HCT116 (cell line): ENCODE results near the gene SCN7A. TPM values are rescaled to one million over a fixed set of nuclear protein-coding genes. Genes with fewer than 3 reads are reported as not detected.

Experiments
- ATAC-seq: fragments of 200-7000 bp; cut with Tn5 transposase; 2 replicates; pipeline ENCODE4 v1.9.1; 2020; ENCODE audit warnings: mild to moderate bottlenecking, moderate library complexity
- BruUV-seq: library from RNA; stranded (reverse); fragments of 400-500 nt; replicated peaks from 2 replicates; lab custom pipeline; 2021; lab: Mats Ljungman, UMichigan
- CTCF ChIA-PET: fragments of 300-600 bp; sonication (Branson Sonifier 250); formaldehyde crosslinking; loops from one replicate; lab custom pipeline; 2021; ENCODE audit warnings: antibody characterized with exemption; lab: Charles Lee
- POLR2A ChIA-PET: fragments of 300-600, 350-600 bp; sonication (Branson Sonifier 250); formaldehyde crosslinking; loops from one replicate; lab custom pipeline; 2021; ENCODE audit warnings: antibody characterized with exemption; lab: Charles Lee
- RAD21 ChIA-PET, 2 experiments: fragments of 300-600 bp; sonication (Branson Sonifier 250); formaldehyde crosslinking; loops; one replicate each; lab custom pipeline; 2023; ENCODE audit warnings: low total read pairs in 2 of 2; ENCODE audit not compliant: uncharacterized antibody in 2 of 2, unreplicated experiment in 2 of 2, low non-redundant PET in 1 of 2; lab: Charles Lee
- DNase-seq: peaks from one replicate; pipeline ENCODE4 v3.0.0-alpha.2; 2010; ENCODE audit warnings: low read depth, low spot score
- H2AFZ ChIP-seq: fragments of 200-600 bp; shearing (Covaris generic), sonication (generic); 2 replicates; pipeline ENCODE4 v1.6.1; 2017; ENCODE audit warnings: low read depth, mixed run types, mixed read lengths, antibody characterized with exemption, low read length; ENCODE audit not compliant: poor library complexity, severe bottlenecking
- H3K27ac ChIP-seq: 2 replicates; pipeline ENCODE4 v1.5.1; 2012; ENCODE audit warnings: low read depth, low read length
- H3K27me3 ChIP-seq: fragments of 200-600 bp; sonication (generic); 2 replicates; pipeline ENCODE4 v1.6.1; 2016; ENCODE audit warnings: mixed run types, low read length, mixed read lengths; ENCODE audit not compliant: insufficient read depth
- H3K36me3 ChIP-seq, 2 experiments: fragments of 200-500 bp in 1 of 2; fragments of 200-600 bp in 1 of 2; sonication (Bioruptor generic) in 1 of 2; sonication (generic) in 1 of 2; 2 replicates each; pipeline versions ENCODE4 v1.5.1 to v1.6.1; 2014 to 2016; ENCODE audit warnings: low read length in 2 of 2, inconsistent platforms in 1 of 2, mixed read lengths in 1 of 2, mixed run types in 1 of 2; ENCODE audit not compliant: insufficient read depth in 2 of 2, control insufficient read depth in 1 of 2
- H3K4me1 ChIP-seq, 2 experiments: fragments of 200-600 bp in 1 of 2; sonication (generic) in 1 of 2; 2 replicates each; pipeline versions ENCODE4 v1.5.1 to v1.6.1; 2012 to 2017; ENCODE audit warnings: low read length in 2 of 2, inconsistent platforms in 1 of 2, mild to moderate bottlenecking in 1 of 2, mixed read lengths in 1 of 2, mixed run types in 1 of 2, moderate library complexity in 1 of 2; ENCODE audit not compliant: insufficient read depth in 2 of 2, control insufficient read depth in 1 of 2
- H3K4me2 ChIP-seq: fragments of 200-600 bp; sonication (generic); 2 replicates; pipeline ENCODE4 v1.6.1; 2017; ENCODE audit warnings: mixed run types, low read length, mixed read lengths
- H3K4me3 ChIP-seq, 2 experiments: fragments of 200-600 bp in 1 of 2; sonication (generic) in 1 of 2; replicated peaks in 1 of 2; 2 replicates each; pipeline ENCODE4 v1.5.1; 2011 to 2016; ENCODE audit warnings: low read length in 2 of 2, control low read depth in 1 of 2, low read depth in 1 of 2, mild to moderate bottlenecking in 1 of 2, mixed read lengths in 1 of 2, mixed run types in 1 of 2
- H3K79me2 ChIP-seq: fragments of 200-600 bp; sonication (generic); 2 replicates; pipeline ENCODE4 v1.6.1; 2017; ENCODE audit warnings: mild to moderate bottlenecking, mixed run types, low read length, moderate library complexity, mixed read lengths; ENCODE audit not compliant: insufficient read depth
- H3K9ac ChIP-seq: fragments of 200-600 bp; sonication (generic); 2 replicates; pipeline ENCODE4 v1.6.1; 2016; ENCODE audit warnings: low read length, mixed read lengths
- H3K9me2 ChIP-seq: fragments of 200-600 bp; sonication (generic), shearing (Covaris generic); 2 replicates; pipeline ENCODE4 v1.6.1; 2017; ENCODE audit warnings: mixed run types, mild to moderate bottlenecking, moderate library complexity; ENCODE audit not compliant: insufficient read depth
- H3K9me3 ChIP-seq, 2 experiments: fragments of 200-500 bp in 1 of 2; fragments of 200-600 bp in 1 of 2; sonication (Bioruptor generic) in 1 of 2; sonication (generic) in 1 of 2; 2 replicates each; pipeline ENCODE4 v1.6.1; 2014 to 2017; ENCODE audit warnings: low read length in 2 of 2, mixed read lengths in 2 of 2, inconsistent platforms in 1 of 2, low read depth in 1 of 2, mild to moderate bottlenecking in 1 of 2, mixed run types in 1 of 2, moderate library complexity in 1 of 2; ENCODE audit not compliant: control insufficient read depth in 1 of 2, insufficient read depth in 1 of 2
- H4K20me1 ChIP-seq: fragments of 200-600 bp; sonication (generic), shearing (Covaris generic); 2 replicates; pipeline ENCODE4 v1.6.1; 2017; ENCODE audit warnings: mixed run types, mild to moderate bottlenecking, moderate library complexity; ENCODE audit not compliant: insufficient read depth
- CBX3 ChIP-seq: IDR thresholded peaks from 2 replicates; pipeline ENCODE4 v1.6.1; 2012; ENCODE audit warnings: low read depth
- EGR1 ChIP-seq: IDR thresholded peaks from 2 replicates; pipeline ENCODE4 v1.6.1; 2012; ENCODE audit warnings: low read depth
- ELF1 ChIP-seq: IDR thresholded peaks from 2 replicates; pipeline ENCODE4 v1.6.1; 2012; ENCODE audit warnings: low read depth, borderline replicate concordance
- EZH2 ChIP-seq: fragments of 200-600 bp; sonication (generic); IDR thresholded peaks from 2 replicates; pipeline ENCODE4 v1.6.1; 2017; ENCODE audit warnings: antibody characterized with exemption, mixed run types
- EZH2phosphoT487 ChIP-seq: fragments of 200-600 bp; IDR thresholded peaks from 2 replicates; pipeline ENCODE4 v1.6.1; 2018; ENCODE audit warnings: antibody characterized with exemption, borderline replicate concordance
- REST ChIP-seq: IDR thresholded peaks from 2 replicates; pipeline ENCODE4 v1.6.1; 2012; ENCODE audit warnings: low read depth
- SIN3A ChIP-seq: IDR thresholded peaks from 2 replicates; pipeline ENCODE4 v1.6.1; 2012; ENCODE audit warnings: low read depth
- SP1 ChIP-seq: IDR thresholded peaks from 2 replicates; pipeline ENCODE4 v1.6.1; 2012; ENCODE audit warnings: low read depth
- TCF7L2 ChIP-seq: IDR thresholded peaks from 2 replicates; pipeline ENCODE4 v1.7.0; 2011; ENCODE audit warnings: borderline replicate concordance, inconsistent platforms; ENCODE audit not compliant: insufficient read depth, insufficient read length; ENCODE audit errors: extremely low read depth
- ZBTB33 ChIP-seq: IDR thresholded peaks from 2 replicates; pipeline ENCODE4 v1.6.1; 2011; ENCODE audit warnings: mild to moderate bottlenecking, low read length, moderate library complexity; ENCODE audit not compliant: insufficient replicate concordance; ENCODE audit errors: extremely low read depth
- ZFX ChIP-seq: fragments of 450-650 bp; IDR thresholded peaks from 2 replicates; pipeline ENCODE4 v1.6.1; 2017
- intact Hi-C: fragments of 100-400 bp; cut with micrococcal nuclease; formaldehyde crosslinking; loops from 2 replicates; pipeline ENCODE4 v1.10.0; 2022
- total RNA-seq: library from RNA; stranded (reverse); gene quantifications from one replicate; pipeline ENCODE4 v1.2.1, GENCODE V29; 2021; ENCODE audit not compliant: unreplicated experiment

SCN7A gene
- total RNA-seq, 1 experiment from 2014 or later: 0.07 TPM

GRCh38 chr2:166393008-166393407 is 101.0 kb downstream of the SCN7A start (continued):
- no peak for TF ChIP-seq ZBTB33

DNA sequence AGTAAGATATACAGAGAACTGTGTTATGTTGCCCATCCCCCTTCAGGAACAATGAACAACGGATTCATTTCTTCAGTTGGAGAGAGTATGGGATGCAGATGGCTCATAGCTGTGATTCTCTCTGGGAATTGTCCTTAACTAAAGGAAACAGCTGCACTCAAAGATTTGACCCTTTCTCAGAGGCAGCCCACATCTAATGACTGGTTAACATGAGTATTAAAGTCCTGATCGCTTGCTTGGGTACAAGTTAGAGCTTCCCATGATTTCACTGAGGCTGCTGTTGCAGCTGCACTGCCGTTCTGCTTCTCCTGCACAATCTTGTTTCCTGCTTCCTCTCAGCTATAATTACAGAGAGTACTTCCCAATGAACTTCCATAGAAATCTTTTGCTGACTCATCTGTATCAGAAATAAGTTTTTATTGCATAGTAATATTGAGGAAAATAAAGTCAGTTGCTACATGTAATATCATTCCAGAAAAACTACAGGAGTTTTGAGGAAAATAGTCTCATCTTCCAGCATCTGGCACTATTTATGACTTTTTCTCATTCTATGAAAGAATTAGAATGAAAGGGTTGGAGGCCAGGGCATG is 105.5 kb downstream of the SCN7A start:
- no peaks in the 10 kb centered on the region for H3K36me3 ChIP-seq
- DNase-seq: no peak
- no peak overlapping the region for H3K4me3 ChIP-seq
- no peak overlapping the region for H2AFZ ChIP-seq
- RAD21 ChIA-PET: no interaction called here
- H3K9me2 ChIP-seq: no peaks in the 10 kb centered on the region
- H3K9ac ChIP-seq: no peak overlapping the region
- peaks cover 6% of the 10 kb centered on the region; the same call in 1 of the 2 replicates for H3K27me3 ChIP-seq
- H4K20me1 ChIP-seq: no peaks in the 10 kb centered on the region
- H3K27ac ChIP-seq: no peak overlapping the region
- TF ChIP-seq SIN3A (no peak), EGR1 (no peak), EZH2phosphoT487 (no peak), ZFX (no peak), REST (no peak), TCF7L2 (no peak), CBX3 (no peak), EZH2 (no peak), ELF1 (no peak), SP1 (no peak)
- no peaks in the 10 kb centered on the region for H3K79me2 ChIP-seq
- no TSS peak for BruUV-seq
- POLR2A ChIA-PET: interaction anchor here (1.0 kb wide), 1 partner anchor 22 kb away, joined by 4 read pairs; no protein-coding TSS in a partner anchor
- H3K9me3 ChIP-seq: no peaks in the 10 kb centered on the region
- no peak for ATAC-seq
- CTCF ChIA-PET: no interaction called here
- H3K4me2 ChIP-seq: no peak overlapping the region
- no peaks in the 10 kb centered on the region for H3K4me1 ChIP-seq
- intact Hi-C loops: no loop called here
